Endodermal cell (in vitro differentiated cells): ENCODE data around the gene ARID2. TPM values are rescaled to one million over a fixed set of nuclear protein-coding genes. Genes with fewer than 3 reads are reported as not detected.

Source experiments
- DNase-seq: peaks from one replicate; pipeline ENCODE4 v3.0.0-alpha.2; 2017
- H3K27ac ChIP-seq: 2 replicates; pipeline ENCODE4 v1.5.1; 2013; ENCODE audit warnings: mild to moderate bottlenecking, low read depth, low read length, moderate library complexity
- H3K27me3 ChIP-seq: 2 replicates; pipeline ENCODE4 v1.6.1; 2013; ENCODE audit warnings: mild to moderate bottlenecking, low read length, moderate library complexity; ENCODE audit not compliant: insufficient read depth, control insufficient read depth, poor library complexity, severe bottlenecking
- H3K36me3 ChIP-seq: 2 replicates; pipeline ENCODE4 v1.7.0; 2013; ENCODE audit warnings: mild to moderate bottlenecking, low read length, moderate library complexity; ENCODE audit not compliant: control insufficient read depth, insufficient read depth
- H3K4me1 ChIP-seq: one replicate; pipeline ENCODE4 v1.7.0; 2013; ENCODE audit warnings: low read length; ENCODE audit not compliant: control insufficient read depth, insufficient read depth
- H3K4me3 ChIP-seq: 2 replicates; pipeline ENCODE4 v1.5.1; 2013; ENCODE audit warnings: mild to moderate bottlenecking, low read length, moderate library complexity
- H3K9ac ChIP-seq: 2 replicates; pipeline ENCODE4 v1.6.1; 2013; ENCODE audit warnings: mild to moderate bottlenecking, low read length, moderate library complexity; ENCODE audit not compliant: poor library complexity, severe bottlenecking; ENCODE audit errors: extremely low read depth
- H3K9me3 ChIP-seq: 2 replicates; pipeline ENCODE4 v1.6.1; 2013; ENCODE audit warnings: mild to moderate bottlenecking, low read length, moderate library complexity; ENCODE audit not compliant: control insufficient read depth
- H3K27ac Mint-ChIP-seq: 2 replicates; pipeline ENCODE4 v1.8.0; 2020; ENCODE audit warnings: mixed read lengths
- H3K27me3 Mint-ChIP-seq: 2 replicates; pipeline ENCODE4 v1.8.0; 2021; ENCODE audit warnings: mild to moderate bottlenecking, mixed read lengths; ENCODE audit not compliant: insufficient read depth
- H3K36me3 Mint-ChIP-seq: 2 replicates; pipeline ENCODE4 v1.8.0; 2020; ENCODE audit warnings: low read depth, mixed read lengths
- H3K4me1 Mint-ChIP-seq: 2 replicates; pipeline ENCODE4 v1.8.0; 2020; ENCODE audit warnings: mixed read lengths
- H3K4me3 Mint-ChIP-seq: 2 replicates; pipeline ENCODE4 v1.8.0; 2020; ENCODE audit warnings: mild to moderate bottlenecking, moderate library complexity, mixed read lengths
- H3K9me3 Mint-ChIP-seq: 2 replicates; pipeline ENCODE4 v1.8.0; 2020; ENCODE audit warnings: mild to moderate bottlenecking, mixed read lengths
- CTCF ChIP-seq: fragments of 200-600 bp; sonication (generic); conservative IDR thresholded peaks from 2 replicates; pipeline ENCODE4 v1.5.0; 2021; ENCODE audit warnings: antibody characterized with exemption, mild to moderate bottlenecking
- WGBS, 2 experiments: methylation state at CpG; one replicate each; pipeline versions ENCODE4 v1.1.5 to v1.1.7; 2013; ENCODE audit warnings: missing lambda C conversion rate in 2 of 2, mixed read lengths in 1 of 2; ENCODE audit not compliant: insufficient coverage in 1 of 2, insufficient read length in 1 of 2; 5-methylcytosine and 5-hydroxymethylcytosine counted together
- total RNA-seq, 2 donors: library from RNA; stranded (reverse); fragmentation: NEBNext Ultra II Directional in 1 of 2; extraction: Animal tissue kit (Norgen Biotek cat#: 25700) in 1 of 2; gene quantifications; 2 replicates in 1 of 2; 3 replicates in 1 of 2; pipeline ENCODE4 v1.2.1, GENCODE V29; 2021

Gene ARID2
- total RNA-seq, 2 donors from 2014 or later: 54.0 to 58.1 TPM

DNA sequence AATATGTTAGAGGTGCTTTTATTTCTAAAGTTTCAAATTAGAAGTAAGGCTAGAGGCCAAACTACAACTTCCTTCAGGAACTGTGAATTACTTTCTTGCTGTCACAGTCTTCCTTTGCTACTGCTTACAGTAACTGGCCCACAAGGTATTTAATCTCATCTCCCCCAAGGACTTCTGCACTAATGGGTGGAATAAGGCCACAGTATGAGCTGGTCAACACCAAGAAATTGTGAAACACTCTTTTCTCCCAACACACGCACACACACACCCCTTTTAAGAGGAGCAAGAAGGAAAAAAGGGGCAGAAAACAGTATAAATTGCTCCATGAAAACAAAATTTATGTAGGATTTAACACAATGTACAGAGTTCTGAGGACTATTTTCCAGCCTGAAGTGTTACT, 215.3 kb downstream of the ARID2 start:
- peaks cover 88% of the 10 kb centered on the region for H3K36me3 ChIP-seq
- Mint-ChIP-seq H3K27ac (peak overlapping the region; percentile 6), H3K4me3 (no peak overlapping the region), H3K4me1 (no peaks in the 10 kb centered on the region), H3K9me3 (no peaks in the 10 kb centered on the region), H3K36me3 (peaks cover 65% of the 10 kb centered on the region), H3K27me3 (no peaks in the 10 kb centered on the region)
- H3K27ac ChIP-seq: no peak overlapping the region
- no peak for DNase-seq
- no peak overlapping the region for H3K4me3 ChIP-seq
- no peaks in the 10 kb centered on the region for H3K4me1 ChIP-seq
- no CpG with 5 or more reads among the region's 1 CpG for WGBS, 2 experiments
- no peaks in the 10 kb centered on the region for H3K9me3 ChIP-seq
- H3K9ac ChIP-seq: no peak overlapping the region
- no peaks in the 10 kb centered on the region for H3K27me3 ChIP-seq
- TF ChIP-seq CTCF: no peak

DNA sequence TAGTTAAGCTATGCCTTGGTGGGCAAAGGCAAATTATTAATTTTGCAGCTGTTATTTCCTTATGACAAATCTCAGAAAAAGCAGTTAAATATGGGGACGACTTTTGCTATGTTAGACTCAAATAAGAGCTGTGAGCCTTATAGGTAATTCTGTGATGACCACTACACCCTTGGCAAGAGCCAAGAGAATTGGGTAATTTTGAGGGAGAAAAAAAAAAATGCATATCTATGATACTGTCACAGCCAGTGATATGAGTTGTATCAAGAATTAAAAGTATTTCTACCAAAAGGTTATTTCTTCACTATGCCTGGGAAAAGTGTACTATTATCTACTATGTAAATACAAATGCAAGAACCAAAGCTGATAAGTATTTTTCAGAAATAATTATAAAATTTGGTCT, 216.9 kb downstream of the ARID2 start:
- peaks cover 55% of the 10 kb centered on the region for H3K36me3 Mint-ChIP-seq
- WGBS, 2 experiments: 87 to 89% methylated on average over 1 of the region's 1 CpG

DNA sequence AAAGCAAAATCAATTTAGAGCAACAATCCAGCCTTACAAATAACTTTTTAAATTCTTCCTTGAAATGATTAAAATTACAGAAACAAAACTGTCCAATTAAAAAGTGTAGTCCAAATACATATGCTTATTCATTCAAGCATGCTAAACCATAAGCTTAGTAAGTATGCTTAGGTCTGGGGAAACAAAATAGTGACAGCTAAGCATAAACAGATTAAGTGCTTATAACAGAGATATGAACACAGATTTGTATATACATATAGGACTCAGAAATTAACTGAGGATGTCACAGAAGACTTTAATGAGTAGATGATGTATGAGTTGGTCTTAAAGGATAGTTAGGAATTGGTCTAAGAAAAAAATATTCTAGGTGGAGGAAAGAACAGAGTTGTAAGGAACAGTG, 219.0 kb downstream of the ARID2 start:
- peaks cover 44% of the 10 kb centered on the region for H3K36me3 Mint-ChIP-seq
- H3K4me3 Mint-ChIP-seq: no peak overlapping the region
- H3K4me1 ChIP-seq: no peaks in the 10 kb centered on the region
- H3K9me3 Mint-ChIP-seq: no peaks in the 10 kb centered on the region
- no peak overlapping the region for H3K27ac ChIP-seq
- no peaks in the 10 kb centered on the region for H3K27me3 ChIP-seq
- no peak for DNase-seq
- no peaks in the 10 kb centered on the region for H3K9me3 ChIP-seq
- H3K27me3 Mint-ChIP-seq: no peaks in the 10 kb centered on the region
- no peak overlapping the region for H3K9ac ChIP-seq
- no peak overlapping the region for H3K4me3 ChIP-seq
- H3K4me1 Mint-ChIP-seq: no peaks in the 10 kb centered on the region
- TF ChIP-seq CTCF: no peak
- peaks cover 65% of the 10 kb centered on the region for H3K36me3 ChIP-seq
- H3K27ac Mint-ChIP-seq: no peak overlapping the region

More for the DNA sequence above, 216.9 kb downstream of the ARID2 start:
- H3K27me3 Mint-ChIP-seq: no peaks in the 10 kb centered on the region
- H3K4me3 Mint-ChIP-seq: no peak overlapping the region
- DNase-seq: no peak
- peaks cover 81% of the 10 kb centered on the region for H3K36me3 ChIP-seq
- H3K4me1 ChIP-seq: no peaks in the 10 kb centered on the region
- H3K27me3 ChIP-seq: no peaks in the 10 kb centered on the region
- no peak overlapping the region for H3K27ac ChIP-seq
- H3K4me3 ChIP-seq: no peak overlapping the region
- no peak for TF ChIP-seq CTCF
- H3K9ac ChIP-seq: no peak overlapping the region
- H3K9me3 Mint-ChIP-seq: no peaks in the 10 kb centered on the region
- H3K27ac Mint-ChIP-seq: no peak overlapping the region
- no peaks in the 10 kb centered on the region for H3K9me3 ChIP-seq
- no peaks in the 10 kb centered on the region for H3K4me1 Mint-ChIP-seq
